Stimulated activated CD8-positive, alpha-beta memory T cell treated with anti-CD3 and anti-CD28 coated beads, Interleukin-15, amount 100 ng/mL, for 48 hours (primary cell): ENCODE results near the gene TSPAN18.
A peak's percentile ranks its signal among the peaks of the same experiment; 100 is the strongest.

ENCODE experiments used
- DNase-seq, 2 donors: peaks; one replicate each; pipeline ENCODE4 v3.0.0-alpha.2; 2020; ENCODE audit warnings: low read depth in 2 of 2

The TSPAN18 gene

GRCh38 chr11:44759743-44760476, 33.1 kb downstream of the TSPAN18 start:
- no peak for DNase-seq

DNA sequence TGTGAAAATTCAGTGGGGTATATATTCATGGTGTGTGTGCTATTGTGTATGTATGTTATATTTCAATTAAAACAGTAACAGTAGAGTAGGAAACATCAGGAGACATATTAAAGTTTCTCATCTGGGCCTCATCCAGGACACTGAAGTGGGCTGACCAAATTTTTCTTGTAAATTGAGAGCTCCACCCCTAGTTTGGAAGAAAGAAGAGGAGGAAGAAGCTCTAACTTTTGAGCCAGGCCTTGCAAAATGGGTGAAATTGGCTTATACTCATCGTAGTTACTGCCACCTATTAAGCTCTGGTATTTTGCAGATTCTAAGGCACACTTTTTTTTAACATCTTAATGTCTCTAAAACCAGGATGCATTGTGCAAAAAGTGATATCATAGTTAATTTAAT, 33.7 kb downstream of the TSPAN18 start:
- no peak for DNase-seq

- DNase-seq, result no peak
Measured at GRCh38 chr11:44760917-44761550, 34.3 kb downstream of the TSPAN18 start.

DNA sequence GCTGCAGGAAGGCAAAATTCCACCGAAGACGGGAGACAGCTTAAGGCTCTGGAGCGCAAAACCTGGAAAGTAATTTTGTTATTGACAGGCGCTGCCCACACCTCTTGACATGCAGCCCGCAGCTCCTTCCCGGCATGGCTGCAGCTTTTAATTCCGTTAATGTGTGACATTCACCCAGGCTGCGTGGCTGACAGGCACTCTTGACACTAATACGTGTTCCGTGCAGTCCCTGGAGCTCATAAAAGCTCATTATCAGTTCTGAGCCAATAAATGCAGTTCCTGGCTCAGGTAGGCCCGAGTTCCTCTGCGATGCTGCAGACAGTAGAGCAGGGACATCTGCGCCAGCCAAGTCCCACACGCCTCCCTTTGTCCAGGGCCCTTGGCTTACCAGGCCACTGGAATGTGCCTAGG, 34.8 kb downstream of the TSPAN18 start:
- DNase-seq, result no peak

DNA sequence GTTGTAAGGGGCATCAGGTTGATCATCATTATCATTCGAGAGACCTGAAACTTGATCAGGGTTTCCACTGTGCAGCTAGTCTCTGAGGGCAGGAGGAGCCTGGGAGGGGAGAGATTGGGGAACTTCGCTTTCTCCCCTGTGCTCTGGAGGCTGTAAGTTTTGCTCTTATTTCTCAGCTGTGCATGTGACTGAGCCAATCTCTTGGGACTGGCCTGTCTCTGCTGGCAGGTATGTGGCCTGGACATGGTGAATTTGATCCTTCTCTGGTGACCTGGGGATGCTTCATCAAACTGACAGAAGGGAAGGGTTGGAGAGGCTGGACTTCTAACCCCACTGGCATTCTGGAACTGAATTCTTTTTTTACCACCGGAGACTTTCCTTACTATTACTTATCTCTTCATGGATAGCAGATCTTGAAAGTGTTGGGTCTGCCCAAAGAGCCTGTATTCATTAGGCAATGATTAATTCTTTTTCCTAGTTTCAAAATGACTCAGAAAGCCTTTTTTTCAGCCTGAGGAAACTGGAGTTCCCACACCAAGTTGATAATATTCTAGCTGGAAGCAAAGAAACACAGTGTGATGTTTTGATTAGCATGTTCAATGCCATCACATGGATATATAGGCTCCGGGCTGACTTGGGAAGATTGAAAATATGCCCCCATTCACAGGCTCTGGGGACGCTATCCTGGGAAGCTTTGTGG, 36.5 kb downstream of the TSPAN18 start:
- DNase-seq, result no peak

DNA sequence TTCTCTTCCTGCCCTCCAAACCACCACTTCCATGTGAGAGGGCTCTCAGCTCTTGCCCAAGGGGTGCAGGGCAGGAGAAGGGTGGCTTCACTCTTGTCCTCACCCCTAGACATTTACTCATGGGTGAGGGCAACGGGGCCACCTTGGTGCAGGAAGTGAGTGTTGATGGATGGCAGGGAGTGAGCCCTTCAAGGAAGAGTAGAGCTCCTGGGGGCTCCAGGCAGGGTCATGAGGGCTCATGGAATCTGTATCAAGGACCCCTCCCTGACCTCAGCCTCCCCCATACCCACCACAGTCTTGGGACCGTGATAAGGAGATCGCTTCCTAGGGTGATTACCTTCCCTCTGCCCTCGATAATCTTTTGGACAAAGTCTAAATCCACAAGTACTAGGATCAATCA, 37.8 kb downstream of the TSPAN18 start:
- no peak for DNase-seq

DNA sequence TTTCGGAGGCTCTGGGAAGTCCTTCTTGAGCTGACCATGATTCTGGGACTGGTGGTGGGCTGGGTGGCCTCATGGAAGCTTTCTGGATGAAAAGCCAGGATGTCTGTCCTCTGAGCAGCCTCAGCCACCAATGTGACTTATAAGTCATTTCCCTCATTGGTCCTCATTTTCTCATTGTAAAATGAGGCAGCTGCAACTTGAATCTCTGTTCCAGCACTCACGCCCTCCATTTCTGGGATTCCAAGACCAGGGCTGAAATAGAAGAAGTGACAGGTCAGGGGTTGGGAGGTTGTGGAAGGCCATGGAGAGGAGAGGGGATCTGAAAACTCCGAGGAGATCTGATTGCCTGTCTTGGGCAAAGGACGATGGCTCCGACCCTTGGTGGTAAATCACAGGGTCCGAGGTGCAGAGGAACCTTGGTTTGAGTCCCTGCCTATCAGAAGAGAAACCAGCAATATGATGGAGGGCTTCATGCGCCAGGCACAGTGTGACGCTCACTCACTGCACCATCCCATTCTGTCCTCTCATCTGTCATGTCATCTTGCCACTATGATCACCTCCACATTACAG, 38.3 kb downstream of the TSPAN18 start:
- no peak for DNase-seq

DNA sequence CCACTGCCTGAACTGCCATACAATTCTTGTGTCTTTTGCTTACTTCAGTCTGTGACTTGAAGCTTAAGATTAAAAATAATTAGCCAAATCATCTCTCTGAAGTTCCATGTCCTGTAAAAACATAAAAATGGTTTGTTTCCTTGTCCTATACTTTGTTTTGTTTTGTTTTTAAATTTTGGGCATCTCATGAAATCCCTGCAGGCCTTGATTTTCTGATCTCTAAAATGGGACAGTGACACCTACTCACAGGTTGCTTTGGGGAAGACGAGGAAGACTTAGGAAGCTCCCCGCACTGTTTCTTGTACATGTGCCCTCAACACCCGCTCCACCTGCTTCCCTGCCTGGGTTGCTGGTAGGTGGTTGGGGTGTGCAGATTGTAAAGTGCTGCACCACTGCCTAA, 38.9 kb downstream of the TSPAN18 start:
- no peak for DNase-seq

GRCh38 chr11:44766112-44766971, 39.6 kb downstream of the TSPAN18 start:
- no peak for DNase-seq

DNA sequence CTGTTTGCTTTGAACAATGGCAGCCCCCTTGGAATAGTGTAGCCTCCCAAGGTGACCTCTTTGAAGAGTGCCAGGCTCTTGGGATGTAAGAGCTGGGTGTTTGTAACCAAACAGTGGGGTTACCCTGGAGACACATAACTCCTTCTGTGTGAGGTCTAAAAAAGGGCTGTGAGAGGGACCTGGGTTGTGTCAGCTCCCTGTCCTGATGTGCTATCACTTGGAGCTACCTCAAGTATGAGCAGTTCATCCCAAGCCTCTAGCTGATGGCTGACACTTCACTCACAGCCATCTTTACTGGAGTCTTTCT, 40.2 kb downstream of the TSPAN18 start:
- no peak for DNase-seq

GRCh38 chr11:44767421-44767820, 40.7 kb downstream of the TSPAN18 start:
- DNase-seq, result no peak

- no peak for DNase-seq
Measured at GRCh38 chr11:44770401-44770800, 43.6 kb downstream of the TSPAN18 start.

- DNase-seq, result no peak
Measured at GRCh38 chr11:44771252-44771734, 44.5 kb downstream of the TSPAN18 start.

DNA sequence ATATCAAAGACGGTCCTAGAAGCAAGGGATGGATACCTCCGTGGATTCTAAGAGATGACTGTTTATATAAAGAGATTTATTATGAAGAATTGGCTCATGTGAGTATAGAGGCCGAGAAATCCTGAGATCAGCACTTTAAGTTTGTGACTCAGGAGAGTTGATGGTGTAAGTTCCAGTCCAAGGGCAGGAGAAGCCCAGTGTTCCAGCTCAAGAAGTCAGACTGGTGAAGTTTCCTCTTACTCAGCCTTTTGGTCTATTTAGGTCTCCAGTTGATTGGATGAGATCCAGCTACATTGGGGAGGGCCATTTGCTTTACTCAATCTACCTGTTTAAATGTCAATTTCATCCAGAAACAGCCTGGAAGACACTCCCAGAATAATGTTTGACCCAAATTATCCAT, 45.1 kb downstream of the TSPAN18 start:
- DNase-seq, result no peak

DNA sequence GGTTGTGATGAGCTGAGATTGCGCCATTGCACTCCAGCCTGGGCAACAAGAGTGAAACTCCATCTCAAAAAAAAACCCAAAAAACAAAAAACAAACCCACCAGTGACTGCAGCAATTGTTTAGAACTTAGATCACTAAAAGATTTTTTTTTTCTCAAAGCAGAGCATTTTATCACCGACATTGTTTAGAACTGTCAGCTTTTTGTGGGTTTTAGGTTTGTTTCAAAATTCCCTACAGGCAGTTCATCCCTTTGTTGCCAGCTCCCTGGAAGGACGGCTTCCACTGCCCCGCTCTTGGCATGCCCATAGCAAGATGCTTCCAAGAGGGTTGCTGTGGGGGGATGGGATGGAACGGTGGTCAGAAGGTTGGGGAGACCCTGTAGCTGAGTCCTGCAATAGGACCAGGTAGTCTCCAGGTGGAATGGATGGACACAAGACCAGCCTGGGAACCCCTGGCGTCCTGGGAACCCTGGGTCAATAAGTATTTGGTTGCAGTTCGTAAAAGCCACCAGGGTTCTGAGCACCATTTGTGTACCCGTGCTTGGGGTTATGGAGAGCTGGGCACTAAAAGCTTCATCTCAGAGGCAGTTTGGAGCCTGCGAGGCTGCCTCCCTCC, 46.7 kb downstream of the TSPAN18 start:
- no peak for DNase-seq

DNA sequence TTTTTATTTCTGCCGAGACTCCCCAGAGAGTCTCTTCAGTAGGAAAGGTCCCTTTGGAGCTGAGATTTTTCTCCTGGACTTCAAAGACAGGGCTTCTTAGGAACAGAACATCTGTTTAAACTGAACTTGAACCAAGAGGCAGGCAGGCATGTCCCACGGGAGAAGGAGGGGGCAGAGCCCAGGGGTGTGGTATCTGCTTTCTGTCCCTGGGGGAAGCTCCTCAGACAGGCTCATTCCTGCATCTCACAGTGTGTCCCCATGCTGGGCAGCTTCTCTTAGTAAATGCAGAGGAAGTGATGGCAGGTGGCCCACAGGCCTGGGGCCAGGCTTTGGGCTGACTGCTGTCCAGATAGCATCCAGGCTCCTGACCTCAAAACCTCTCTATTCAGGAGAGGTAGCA, 47.3 kb downstream of the TSPAN18 start:
- no peak for DNase-seq

DNA sequence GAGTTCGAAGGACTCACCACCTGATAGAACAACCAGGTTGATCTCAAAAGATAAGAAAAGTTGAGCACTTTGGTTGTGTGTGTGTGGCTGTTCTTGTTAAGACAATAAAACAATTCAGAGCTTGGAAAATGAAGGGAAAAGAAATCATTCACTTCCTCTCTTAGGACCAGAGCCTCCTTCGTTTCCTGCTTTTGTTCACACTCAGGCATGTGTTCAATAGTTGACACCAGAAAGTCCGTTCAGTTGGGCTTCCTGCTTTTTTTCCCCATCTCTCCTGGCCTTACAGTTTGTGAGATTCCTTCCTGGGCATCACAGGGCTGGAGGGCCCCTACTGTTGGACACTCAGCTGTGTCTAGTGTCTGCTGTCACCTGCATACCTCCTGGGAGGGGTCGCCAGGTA, 48.0 kb downstream of the TSPAN18 start:
- no peak for DNase-seq

DNA sequence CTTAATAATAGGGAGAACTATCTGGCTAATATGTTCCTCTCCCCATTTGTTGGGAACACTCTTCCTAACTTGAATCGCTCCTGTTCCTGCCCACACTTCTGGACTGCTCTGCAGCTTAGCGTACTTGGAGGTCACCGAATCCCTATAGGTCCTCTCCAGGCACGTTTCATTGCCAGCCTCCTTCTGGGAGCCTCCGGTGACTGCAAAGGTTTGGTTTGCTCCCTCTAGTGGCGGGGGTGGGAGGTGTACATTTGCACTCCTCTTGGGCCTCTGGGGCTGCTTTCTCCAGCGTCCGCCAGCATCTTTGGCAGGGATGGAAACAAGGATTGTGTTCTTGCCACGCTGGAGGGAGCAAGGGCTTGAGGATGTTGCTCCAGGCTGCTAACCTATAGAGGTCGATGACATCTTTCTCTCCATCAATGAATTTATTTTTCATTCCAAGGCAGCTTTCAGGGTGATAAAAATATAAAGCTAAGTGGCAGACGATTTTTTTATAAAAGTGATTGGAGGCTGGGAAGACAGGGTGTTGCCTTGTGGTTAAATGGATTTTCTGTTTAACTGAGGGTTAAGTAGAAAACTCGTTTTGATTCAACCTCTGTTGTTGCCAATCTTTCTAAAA, 48.7 kb downstream of the TSPAN18 start:
- peak; percentile 28 to 49 for DNase-seq

DNA sequence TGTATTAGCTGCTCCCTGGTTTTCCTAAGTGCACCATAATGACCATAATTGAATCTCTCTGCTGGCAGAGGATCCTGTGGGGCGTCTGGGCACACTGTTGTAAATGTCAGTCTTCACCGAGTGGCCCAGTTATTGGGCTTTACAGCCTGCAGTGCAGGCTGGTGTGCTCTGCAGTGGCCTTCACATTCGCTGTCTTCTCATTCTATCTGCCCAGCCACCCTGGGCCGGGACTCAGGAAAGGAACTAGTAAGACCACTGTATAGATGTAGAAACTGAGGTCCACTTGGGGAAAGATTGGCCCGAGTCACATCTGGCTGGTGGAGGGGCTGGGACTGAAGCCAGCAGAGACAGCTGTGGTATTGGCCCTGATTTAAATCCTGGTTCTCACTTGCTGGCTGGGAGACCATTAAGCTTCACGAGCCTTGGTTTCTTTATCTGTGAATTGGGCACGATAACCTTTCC, 49.3 kb downstream of the TSPAN18 start:
- no peak for DNase-seq

DNA sequence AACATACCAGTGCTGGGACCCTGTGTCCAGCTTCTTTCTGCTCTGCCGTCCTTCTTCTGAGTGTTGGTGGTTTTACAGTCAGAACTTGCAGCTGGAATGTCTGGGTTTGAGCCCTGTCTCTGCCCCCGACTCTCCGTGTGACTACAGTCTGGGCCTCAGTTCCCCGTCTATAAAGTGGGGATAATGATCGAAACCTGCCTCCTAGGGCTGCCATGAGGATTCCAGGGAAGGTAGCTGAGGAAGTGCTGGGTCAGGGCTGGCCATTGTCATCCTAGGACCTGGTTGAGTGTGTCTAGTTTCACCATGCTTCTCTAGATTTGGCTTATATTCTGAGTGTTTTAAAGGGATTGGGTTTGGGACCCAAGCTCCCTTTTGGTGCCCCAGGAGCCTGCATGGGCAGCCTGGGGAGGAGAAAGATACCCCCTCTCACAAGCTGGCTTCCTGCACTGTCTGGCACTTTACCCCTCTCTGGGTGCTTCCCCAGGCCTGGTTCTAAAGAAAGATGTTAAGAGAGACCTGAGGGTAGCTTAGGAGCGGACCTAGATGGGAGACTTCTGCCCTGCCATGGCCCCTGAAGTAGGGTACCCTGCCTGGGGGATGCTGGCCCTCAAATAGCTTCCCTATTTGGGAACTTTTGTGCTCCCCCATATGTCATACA, 49.9 kb downstream of the TSPAN18 start:
- no peak for DNase-seq
